ENCODE data around the gene PEX19. TPM values are rescaled to one million over a fixed set of nuclear protein-coding genes. Genes with fewer than 3 reads are reported as not detected.

The PEX19 gene
- polyA plus RNA-seq, 1 donor (not counting 4 experiments of a cell fraction or from before 2014, with no cell fraction given): 48.7 TPM

DNA sequence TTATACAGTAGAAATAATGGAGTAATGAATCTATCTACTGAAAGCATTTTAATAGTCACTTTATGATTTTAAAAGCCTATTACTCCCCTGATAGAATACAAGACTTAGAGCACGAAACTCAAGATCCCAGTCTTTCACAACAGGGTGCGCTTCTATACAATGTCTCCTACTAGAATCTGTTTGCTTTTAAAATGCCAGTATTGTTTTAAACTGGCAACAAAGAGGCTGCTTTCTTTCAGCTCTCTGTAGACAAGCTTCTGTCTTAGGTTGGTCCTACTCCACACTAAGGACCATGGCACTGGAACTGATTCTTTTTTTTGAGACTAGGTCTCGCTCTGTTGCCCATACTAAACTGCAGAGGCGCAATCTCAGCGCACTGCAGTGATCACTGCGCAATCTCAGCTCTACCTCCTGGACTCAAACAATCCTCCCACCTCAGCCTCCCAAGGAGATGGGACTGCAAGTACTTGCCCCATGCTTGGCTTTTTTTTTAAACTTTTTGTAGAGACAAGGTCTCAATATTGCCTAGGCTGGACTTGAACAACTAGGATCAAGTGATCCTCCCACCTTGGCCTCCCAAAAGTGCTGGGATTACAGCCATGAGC lies 27.4 kb downstream of the PEX19 start:
- Histone ChIP-seq H3K9ac (ENCODE audit: control insufficient read depth, extremely low read depth, insufficient read depth, low read length) (no peak overlapping the region), H3K27me3 (ENCODE audit: control insufficient read depth, extremely low read depth, insufficient read depth, low read length) (no peaks in the 10 kb centered on the region), H3K4me1 (ENCODE audit: control insufficient read depth, extremely low read depth, insufficient read depth, low read length) (peaks cover 27% of the 10 kb centered on the region), H3K79me2 (ENCODE audit: control insufficient read depth, insufficient read depth, low read length) (peaks cover 41% of the 10 kb centered on the region), H3K36me3 (ENCODE audit: control insufficient read depth in 2 of 2, extremely low read depth in 1 of 2, insufficient read depth in 2 of 2, low read length in 2 of 2) (peaks cover 1 to 10% of the 10 kb centered on the region in 2 experiments), H4K20me1 (ENCODE audit: control insufficient read depth, extremely low read depth, insufficient read depth, low read length) (peaks cover 6% of the 10 kb centered on the region), H3K9me3 (ENCODE audit: control insufficient read depth, low read depth, low read length) (no peaks in the 10 kb centered on the region), H3K9me1 (ENCODE audit: control insufficient read depth, extremely low read depth, insufficient read depth, low read length) (no peaks in the 10 kb centered on the region), H3K27ac (ENCODE audit: control insufficient read depth, insufficient read depth, low read length) (no peak overlapping the region), H3K4me3 (ENCODE audit: control insufficient read depth in 2 of 3, extremely low read depth in 1 of 3, insufficient read depth in 2 of 3, low read depth in 1 of 3, low read length in 3 of 3) (no peak overlapping the region), H2AFZ (ENCODE audit: control insufficient read depth, low read length) (no peak overlapping the region), H3K4me2 (ENCODE audit: control insufficient read depth, extremely low read depth, insufficient read depth, low read depth, low read length) (peak overlapping the region; percentile 37)
- no peak for TF ChIP-seq EZH2 (IDR thresholded peaks at IDR 0.05; ENCODE audit: low read length)
- TF ChIP-seq, protein P1, sequence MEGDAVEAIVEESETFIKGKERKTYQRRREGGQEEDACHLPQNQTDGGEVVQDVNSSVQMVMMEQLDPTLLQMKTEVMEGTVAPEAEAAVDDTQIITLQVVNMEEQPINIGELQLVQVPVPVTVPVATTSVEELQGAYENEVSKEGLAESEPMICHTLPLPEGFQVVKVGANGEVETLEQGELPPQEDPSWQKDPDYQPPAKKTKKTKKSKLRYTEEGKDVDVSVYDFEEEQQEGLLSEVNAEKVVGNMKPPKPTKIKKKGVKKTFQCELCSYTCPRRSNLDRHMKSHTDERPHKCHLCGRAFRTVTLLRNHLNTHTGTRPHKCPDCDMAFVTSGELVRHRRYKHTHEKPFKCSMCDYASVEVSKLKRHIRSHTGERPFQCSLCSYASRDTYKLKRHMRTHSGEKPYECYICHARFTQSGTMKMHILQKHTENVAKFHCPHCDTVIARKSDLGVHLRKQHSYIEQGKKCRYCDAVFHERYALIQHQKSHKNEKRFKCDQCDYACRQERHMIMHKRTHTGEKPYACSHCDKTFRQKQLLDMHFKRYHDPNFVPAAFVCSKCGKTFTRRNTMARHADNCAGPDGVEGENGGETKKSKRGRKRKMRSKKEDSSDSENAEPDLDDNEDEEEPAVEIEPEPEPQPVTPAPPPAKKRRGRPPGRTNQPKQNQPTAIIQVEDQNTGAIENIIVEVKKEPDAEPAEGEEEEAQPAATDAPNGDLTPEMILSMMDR (optimal IDR thresholded peaks at IDR 0.05 in 1 of 3, IDR thresholded peaks at IDR 0.05 in 1 of 3, conservative IDR thresholded peaks at IDR 0.05 in 1 of 3; ENCODE audit: extremely low read depth in 1 of 3, insufficient read depth in 2 of 3, low read length in 3 of 3): no peak
- dilution Hi-C loops (cut with MboI; ENCODE audit: extremely low pct_ligation_motif_present, low sequenced_read_pairs): no loop called here
- DNase-seq (ENCODE audit: low read depth, low spot score) (no peak), FAIRE-seq (no peak)

- Histone ChIP-seq H3K36me3 (ENCODE audit: control insufficient read depth in 2 of 2, extremely low read depth in 1 of 2, insufficient read depth in 2 of 2, low read length in 2 of 2) (peaks cover 1 to 10% of the 10 kb centered on the region in 2 experiments), H3K9ac (ENCODE audit: control insufficient read depth, extremely low read depth, insufficient read depth, low read length) (no peak overlapping the region), H4K20me1 (ENCODE audit: control insufficient read depth, extremely low read depth, insufficient read depth, low read length) (peaks cover 6% of the 10 kb centered on the region), H2AFZ (ENCODE audit: control insufficient read depth, low read length) (no peak overlapping the region), H3K79me2 (ENCODE audit: control insufficient read depth, insufficient read depth, low read length) (peaks cover 36% of the 10 kb centered on the region), H3K4me1 (ENCODE audit: control insufficient read depth, extremely low read depth, insufficient read depth, low read length) (peaks cover 27% of the 10 kb centered on the region), H3K4me2 (ENCODE audit: control insufficient read depth, extremely low read depth, insufficient read depth, low read depth, low read length) (no peak overlapping the region), H3K4me3 (ENCODE audit: control insufficient read depth in 2 of 3, extremely low read depth in 1 of 3, insufficient read depth in 2 of 3, low read depth in 1 of 3, low read length in 3 of 3) (no peak overlapping the region), H3K9me1 (ENCODE audit: control insufficient read depth, extremely low read depth, insufficient read depth, low read length) (no peaks in the 10 kb centered on the region), H3K27ac (ENCODE audit: control insufficient read depth, insufficient read depth, low read length) (peak overlapping the region; percentile 18), H3K27me3 (ENCODE audit: control insufficient read depth, extremely low read depth, insufficient read depth, low read length) (no peaks in the 10 kb centered on the region), H3K9me3 (ENCODE audit: control insufficient read depth, low read depth, low read length) (no peaks in the 10 kb centered on the region)
- FAIRE-seq (no peak), DNase-seq (ENCODE audit: low read depth, low spot score) (no peak)
- TF ChIP-seq, protein P1 (optimal IDR thresholded peaks at IDR 0.05 in 1 of 3, IDR thresholded peaks at IDR 0.05 in 1 of 3, conservative IDR thresholded peaks at IDR 0.05 in 1 of 3; ENCODE audit: extremely low read depth in 1 of 3, insufficient read depth in 2 of 3, low read length in 3 of 3): no peak
- TF ChIP-seq EZH2 (IDR thresholded peaks at IDR 0.05; ENCODE audit: low read length): no peak
- dilution Hi-C loops (cut with MboI; ENCODE audit: extremely low pct_ligation_motif_present, low sequenced_read_pairs): no loop called here
These were observed 28.4 kb downstream of the PEX19 start for GRCh38 chr1:160256396-160257046.

Data from keratinocyte (primary cell).